H1 (cell line): Measurements from ENCODE around the gene TYSND1.

Experiments used
- POU5F1 ChIP-seq: IDR thresholded peaks from 2 replicates; pipeline ENCODE4 v1.6.1; 2011; ENCODE audit warnings: low read depth, mild to moderate bottlenecking, low read length, moderate library complexity
- RNF2 ChIP-seq: fragments of 200-900, 300-1000 bp; sonication (generic); IDR thresholded peaks from 2 replicates; pipeline ENCODE4 v1.7.1; 2016; ENCODE audit warnings: borderline replicate concordance, low read depth, mild to moderate bottlenecking, antibody characterized with exemption, low read length; ENCODE audit not compliant: poor library complexity, severe bottlenecking; ENCODE audit errors: missing control alignments
- SIN3A ChIP-seq, 2 experiments: IDR thresholded peaks in 1 of 2; conservative IDR thresholded peaks in 1 of 2; 2 replicates each; pipeline ENCODE4 v1.6.1; 2011 to 2012; ENCODE audit warnings: low read length in 2 of 2, improper control_type of control experiment in 1 of 2, low read depth in 1 of 2, mild to moderate bottlenecking in 1 of 2
- TF ChIP-seq, protein P1 (sequence below), 3 experiments: IDR thresholded peaks; 1 replicate in 2 of 3; 2 replicates in 1 of 3; pipeline versions ENCODE4 v1.5.1 to v1.6.1; 2011; ENCODE audit warnings: low read length in 3 of 3, mild to moderate bottlenecking in 3 of 3, inconsistent platforms in 2 of 3, low read depth in 1 of 3, moderate library complexity in 1 of 3; ENCODE audit not compliant: insufficient read depth in 1 of 3; ENCODE audit errors: control extremely low read depth in 1 of 3

DNA sequence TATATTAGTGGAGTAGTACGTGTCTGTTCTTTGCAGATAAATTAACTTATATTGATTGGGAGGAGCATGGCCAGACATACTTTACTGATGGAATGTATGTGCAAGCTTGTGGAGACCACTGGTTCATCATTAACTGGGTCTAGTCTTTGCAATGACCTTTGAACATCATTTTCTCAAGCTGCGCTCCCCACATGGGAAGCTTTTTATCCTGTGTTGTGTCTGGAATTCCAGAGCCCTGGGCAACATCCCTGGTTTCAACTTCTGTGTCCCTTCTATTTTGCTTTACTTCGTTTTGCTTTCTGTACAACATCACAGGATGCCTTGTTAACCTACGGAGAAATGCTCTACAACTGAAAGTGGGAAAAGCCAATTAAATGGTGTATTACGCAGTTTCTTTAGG lies 55.5 kb downstream of the TYSND1 start:
- TF ChIP-seq RNF2 (no peak), SIN3A (conservative IDR thresholded peaks at IDR 0.05 in 1 of 2, IDR thresholded peaks at IDR 0.05 in 1 of 2; ENCODE audit: low read depth in 1 of 2, low read length in 2 of 2) (no peak), POU5F1 (no peak)
- TF ChIP-seq, protein P1, sequence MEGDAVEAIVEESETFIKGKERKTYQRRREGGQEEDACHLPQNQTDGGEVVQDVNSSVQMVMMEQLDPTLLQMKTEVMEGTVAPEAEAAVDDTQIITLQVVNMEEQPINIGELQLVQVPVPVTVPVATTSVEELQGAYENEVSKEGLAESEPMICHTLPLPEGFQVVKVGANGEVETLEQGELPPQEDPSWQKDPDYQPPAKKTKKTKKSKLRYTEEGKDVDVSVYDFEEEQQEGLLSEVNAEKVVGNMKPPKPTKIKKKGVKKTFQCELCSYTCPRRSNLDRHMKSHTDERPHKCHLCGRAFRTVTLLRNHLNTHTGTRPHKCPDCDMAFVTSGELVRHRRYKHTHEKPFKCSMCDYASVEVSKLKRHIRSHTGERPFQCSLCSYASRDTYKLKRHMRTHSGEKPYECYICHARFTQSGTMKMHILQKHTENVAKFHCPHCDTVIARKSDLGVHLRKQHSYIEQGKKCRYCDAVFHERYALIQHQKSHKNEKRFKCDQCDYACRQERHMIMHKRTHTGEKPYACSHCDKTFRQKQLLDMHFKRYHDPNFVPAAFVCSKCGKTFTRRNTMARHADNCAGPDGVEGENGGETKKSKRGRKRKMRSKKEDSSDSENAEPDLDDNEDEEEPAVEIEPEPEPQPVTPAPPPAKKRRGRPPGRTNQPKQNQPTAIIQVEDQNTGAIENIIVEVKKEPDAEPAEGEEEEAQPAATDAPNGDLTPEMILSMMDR (IDR thresholded peaks at IDR 0.05; ENCODE audit: control extremely low read depth in 1 of 3, insufficient read depth in 1 of 3, low read depth in 1 of 3, low read length in 3 of 3), result no peak
